Measurements from ENCODE around the gene RFNG.

The RFNG gene

DNA sequence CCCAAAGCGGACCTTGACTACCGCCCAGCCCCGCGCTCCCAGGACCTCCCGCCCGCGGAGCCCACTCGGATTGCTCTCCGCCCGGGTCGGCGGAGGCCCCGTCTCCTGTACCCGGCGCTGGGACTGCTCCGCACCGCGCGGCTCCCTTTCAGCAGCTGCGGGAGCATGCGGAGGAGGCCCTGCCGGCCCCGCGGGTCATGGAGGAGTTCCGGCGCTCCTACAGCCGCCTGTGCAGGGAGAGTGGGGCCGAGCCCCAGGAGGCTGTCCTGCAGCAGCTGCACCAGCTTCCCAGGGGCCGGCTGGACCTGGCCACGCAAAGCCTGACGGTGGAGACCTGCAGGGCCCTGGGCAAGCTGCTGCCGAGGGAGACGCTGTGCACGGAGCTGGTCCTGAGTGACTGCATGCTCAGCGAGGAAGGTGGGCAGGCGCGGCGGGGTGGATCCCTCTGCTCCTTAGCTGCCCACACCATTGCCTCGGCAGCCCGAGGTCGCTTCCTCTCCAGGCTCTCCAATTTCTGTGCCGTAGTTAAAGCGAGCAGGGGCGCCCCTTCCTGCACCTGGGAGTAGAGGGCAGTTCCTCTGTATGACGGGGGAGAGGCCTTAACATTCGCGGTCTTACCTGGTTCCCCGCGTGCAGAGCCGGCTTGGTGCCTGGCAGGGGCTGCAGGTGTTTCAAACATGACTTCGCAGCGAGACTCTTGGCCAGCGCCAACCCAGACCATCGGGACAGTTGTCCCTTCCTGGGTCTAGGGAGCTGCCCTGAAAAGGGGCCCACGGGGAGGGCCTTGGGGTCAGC, 28.0 kb downstream of the RFNG start:
- peak; percentile 31 for DNase-seq

DNA sequence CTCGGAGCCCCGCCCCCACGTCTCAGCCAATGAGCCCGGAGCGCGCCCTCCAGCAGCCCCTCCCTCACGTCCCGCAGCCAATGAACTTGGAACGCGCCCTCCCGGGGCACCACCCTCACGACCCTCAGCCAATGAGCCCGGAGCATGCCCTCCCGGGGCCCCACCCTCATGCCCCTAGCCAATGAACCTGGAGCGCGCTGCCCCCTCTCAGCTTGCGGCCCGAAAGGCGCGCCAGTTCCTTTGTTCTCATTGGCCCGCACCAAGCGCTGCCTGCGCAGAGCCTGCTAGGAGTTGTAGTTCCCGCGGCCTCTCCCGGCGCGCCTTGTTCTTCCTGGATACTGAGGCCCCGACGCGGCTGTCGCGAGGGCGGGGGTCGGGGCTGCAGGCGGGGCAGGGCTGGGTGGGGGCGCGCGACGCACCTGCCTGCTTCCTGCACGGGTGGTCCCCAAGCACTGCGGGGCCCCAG, 28.6 kb downstream of the RFNG start, which contains the start of gene LRRC45:
TSS of gene LRRC45 (plus strand) at position 325 of the 466 bp plus-strand sequence. CDS start 339 bp downstream, outside the sequence.
- peak; percentile 100 for DNase-seq

DNA sequence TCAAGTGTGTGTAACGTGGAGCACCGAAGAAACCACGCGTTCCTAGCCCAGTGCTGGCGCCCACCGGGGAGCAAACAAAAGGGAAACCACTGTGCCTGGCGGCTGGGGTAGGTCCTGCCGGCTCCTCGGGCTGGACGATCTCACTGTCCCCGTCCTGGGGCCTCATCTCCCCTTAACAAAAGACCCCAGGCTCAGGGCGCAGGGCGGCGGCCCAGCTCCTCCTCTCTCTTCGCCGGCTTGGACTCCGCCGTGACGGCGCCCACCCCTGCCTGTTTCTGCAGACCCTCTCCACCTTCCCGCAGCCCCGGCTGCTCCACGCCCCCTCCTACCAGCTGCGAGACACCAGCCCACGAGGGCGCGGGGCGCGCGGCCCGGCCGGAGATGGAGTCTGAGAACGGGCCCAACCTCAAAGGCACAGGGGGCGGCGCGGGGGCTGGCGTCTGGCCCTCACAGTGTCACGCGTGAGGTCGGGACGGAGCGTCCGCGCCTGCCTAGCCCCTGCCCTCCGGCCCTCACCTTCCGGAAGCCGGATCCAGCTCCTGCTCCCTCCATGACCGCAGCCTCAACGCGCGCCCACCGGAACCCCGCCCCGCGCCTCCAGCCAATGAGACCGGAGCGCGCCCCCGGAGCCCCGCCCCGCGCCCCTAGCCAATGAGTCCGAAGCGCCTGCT, 29.2 kb downstream of the RFNG start, which contains the start of gene CENPX:
TSS of gene CENPX (minus strand) at position 569 of the 671 bp plus-strand sequence. CDS start at position 552, 17 bp downstream.
- DNase-seq: no peak

DNA sequence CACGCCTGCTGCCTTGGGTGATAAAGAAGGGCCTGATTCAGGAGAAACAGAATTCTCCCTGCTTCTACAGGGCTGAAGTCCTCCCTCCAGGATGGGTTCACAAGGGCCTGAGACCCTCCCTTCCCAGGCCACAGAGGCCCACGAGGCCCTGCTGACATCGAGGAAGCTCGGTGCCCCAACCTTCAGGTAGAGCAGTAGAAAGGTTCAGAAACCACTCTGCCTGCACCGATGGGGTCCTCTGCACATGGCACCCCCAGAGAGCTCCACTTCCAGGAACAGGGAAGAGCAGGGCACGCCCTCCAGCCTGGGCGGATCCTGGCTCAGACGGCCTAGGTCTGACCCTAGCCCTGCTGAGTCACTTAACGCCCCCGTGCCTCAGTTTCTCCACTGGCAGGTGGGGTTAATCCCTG, 29.7 kb downstream of the RFNG start:
- no peak for DNase-seq

DNA sequence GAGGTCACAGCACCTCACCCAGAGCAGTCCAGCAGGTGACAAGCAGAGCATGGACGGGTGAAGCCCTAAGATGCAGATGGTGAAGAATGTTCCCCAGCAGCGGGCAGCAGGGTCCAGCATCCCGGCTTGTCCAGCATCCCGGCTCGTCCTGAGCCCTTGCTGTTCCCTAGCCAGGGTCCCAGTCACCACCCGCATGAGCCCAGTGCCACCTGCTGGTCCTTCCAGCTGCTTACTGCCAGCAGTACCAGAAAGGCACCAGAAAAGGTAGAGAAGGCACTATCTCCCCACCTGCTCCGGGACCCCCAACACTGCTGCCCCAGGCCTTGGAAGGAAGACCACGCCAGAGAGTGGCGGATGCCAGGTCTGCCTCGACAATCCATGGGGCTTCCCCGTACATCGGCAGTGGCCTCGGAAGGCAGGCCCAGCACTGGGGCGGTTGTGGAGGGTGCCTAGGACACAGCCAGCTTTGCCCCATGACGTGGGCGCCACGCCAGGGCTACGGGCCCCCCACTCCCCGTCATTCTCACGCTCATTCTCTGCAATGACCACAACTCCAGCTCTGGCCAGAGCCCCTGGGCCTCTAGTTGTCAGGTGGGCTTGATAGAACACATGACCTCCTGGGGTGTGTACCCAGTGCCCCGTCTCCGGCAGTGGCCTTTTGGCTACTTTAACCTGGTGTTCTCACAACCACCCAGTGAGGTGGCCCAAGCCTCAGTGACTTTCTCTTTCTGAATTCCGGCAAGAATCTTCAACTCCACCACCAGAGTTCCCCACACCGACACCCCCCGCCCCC, 30.3 kb downstream of the RFNG start:
- DNase-seq: peak; percentile 75

DNA sequence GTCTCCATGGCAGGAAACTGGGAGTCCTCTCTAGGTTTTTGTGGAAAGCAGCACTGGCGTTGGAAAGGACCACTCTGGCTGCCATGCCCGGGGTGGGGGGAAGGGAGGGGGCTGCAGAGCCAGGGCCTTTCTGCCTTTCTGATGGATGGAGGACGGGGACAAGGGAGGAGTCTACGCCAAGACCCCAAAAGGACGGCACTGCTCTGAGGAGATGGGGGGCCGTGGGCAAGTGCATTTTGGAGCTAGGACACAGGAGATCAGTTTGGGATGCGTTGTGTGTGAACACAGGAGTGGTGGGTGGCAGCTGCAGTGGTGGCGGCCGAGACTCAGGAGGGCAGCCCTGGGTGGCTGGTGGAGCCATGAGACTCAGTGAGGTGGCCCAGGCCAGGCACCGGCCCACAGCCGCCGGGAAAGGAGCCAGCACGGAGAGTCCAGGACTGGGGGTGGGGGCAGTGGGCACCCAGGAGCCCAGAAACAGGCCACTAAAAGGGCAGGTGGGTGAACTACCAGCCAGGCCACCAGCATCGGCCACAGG, 31.0 kb downstream of the RFNG start:
- no peak for DNase-seq

DNA sequence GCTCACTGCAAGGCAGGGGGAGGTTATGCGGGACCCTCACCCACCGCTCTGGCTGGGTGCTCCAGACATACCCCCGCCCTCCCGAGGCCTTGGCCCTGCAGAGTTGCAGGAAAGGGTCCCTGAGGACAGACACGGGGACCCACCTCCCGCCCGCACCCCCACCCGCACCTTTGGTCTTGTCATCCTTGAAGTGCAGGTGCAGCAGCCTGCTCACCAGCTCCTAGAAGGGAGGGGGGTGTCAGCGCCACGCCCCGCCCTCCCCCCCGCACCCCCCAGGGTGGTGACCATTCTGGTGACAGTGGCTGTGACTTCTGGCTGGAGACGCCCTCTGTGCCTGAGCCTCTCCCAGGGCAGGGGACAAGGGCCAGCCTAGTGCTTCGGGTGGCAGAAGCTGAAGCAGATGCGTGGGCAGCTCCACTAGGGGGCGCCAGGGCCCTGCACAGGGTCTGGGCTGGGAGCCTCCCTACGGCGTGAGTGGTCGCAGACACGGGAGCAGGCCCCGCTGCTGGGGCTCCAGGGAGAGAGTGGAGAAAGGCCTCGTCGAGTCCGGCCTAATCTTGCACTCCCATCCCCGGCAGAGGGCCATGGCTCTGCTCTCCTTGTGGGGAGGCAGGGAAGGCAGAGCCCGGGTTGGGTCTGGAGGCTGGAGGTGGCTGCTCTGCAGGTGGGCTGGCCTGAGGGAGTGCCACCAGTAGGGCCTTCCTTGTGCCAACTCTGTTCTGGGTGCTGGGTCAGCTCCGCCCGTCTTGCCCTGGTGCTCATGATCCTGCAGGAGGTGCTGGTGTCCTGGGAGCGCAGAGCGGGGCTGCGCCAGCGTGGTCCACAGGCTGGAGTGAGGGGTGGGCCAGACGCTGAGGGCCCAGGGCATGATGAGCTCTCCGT, 31.7 kb downstream of the RFNG start:
- peak; percentile 56 for DNase-seq

DNA sequence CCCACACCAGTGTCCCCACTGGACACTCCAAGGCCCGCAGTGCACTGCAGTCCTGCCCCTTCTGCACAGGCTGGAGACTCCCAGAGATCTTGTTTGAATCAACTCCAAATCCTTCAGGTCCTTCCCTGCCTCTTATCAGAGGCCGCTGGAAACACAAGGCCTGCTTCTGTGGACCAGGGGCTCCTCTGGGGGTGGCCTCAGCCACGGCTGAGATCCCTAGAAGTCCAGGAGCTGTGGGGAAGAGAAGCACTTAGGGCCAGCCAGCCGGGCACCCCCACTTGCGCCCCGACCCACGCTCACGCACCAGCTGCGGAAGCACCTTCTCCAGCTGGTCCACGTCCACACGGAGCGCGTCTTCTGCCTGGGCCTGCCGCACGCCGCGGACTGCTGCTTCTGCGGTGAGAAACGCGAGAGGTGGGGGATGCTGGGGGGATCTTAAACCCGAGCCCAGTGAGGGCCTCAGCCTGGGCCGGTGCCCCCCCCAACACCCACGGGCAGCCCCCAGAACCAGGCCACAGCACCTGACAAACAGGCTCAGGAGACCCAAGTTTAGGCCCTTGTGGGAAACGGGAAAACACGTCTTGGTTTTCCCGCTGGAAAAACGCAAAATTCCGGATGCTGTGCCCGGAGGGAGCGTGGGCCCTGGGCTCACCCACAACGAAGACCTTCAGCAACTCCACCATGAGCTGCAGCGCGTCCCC, 32.5 kb downstream of the RFNG start:
- no peak for DNase-seq

DNA sequence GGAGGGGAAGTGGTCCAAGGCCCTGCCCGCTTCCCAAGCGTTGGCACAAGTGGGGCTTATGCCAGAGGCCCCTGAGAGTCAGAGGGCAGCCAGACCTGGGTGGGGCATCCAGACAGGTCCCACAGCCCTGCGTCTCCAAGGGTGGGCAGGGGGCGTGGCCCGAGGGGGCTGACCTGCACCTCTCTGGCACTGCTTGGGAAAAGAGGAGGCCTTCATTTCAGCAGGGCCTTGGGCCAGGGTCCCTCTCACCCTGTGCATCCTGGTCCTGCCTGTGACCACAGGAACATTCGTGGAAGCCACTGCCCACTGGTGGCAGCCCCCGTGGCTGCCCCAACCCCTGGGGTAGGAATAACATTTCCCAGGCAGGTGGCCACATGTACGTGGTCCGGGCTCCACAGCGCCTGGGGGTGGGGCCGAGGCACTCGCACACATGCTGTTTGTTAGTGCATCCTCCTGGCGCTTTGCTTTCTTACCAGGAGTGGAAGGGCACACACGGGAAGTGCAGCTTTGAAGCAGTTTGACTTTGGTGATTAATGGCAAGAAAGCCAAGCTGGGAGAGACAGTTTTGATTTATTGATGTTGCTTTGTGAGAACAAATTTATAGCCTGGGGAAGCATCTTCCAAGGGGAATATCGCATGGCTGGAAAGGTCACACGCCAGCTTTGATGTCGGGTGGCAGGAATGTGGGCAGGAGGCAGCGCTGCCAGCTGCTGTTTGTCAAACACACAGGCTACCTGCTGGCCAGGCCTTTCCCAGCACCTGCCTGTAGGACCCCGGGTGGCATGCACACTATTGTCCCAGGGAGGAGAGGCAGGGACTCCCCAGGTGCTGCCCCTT, 33.2 kb downstream of the RFNG start:
- no peak for DNase-seq

DNA sequence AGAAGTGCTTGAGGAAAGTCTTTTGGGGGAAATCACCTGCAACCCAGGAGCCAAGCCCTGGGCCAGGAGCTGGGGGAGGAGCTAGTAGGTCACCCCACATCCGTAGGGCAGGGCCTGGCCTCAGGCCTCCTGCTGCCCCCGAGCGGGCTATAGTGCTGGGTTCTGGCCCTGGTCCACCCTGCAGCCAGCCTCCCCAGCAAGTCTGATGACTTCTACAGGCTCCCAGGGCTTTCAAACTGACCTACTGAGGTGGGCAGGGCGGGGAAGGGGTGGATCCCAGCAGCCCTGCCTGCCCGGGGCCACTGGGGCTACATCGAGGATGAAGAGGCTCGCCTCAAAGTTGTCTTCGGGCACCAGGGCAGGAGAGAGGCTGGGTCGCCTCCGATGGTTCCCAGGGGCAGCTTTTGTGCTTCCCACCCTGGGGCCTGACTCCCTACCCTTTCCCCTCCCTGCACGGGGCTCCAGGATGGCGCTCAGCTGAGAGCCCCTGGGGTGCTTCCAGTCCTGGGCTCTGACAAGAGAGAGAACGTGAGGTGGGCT, 33.9 kb downstream of the RFNG start:
- no peak for DNase-seq

DNA sequence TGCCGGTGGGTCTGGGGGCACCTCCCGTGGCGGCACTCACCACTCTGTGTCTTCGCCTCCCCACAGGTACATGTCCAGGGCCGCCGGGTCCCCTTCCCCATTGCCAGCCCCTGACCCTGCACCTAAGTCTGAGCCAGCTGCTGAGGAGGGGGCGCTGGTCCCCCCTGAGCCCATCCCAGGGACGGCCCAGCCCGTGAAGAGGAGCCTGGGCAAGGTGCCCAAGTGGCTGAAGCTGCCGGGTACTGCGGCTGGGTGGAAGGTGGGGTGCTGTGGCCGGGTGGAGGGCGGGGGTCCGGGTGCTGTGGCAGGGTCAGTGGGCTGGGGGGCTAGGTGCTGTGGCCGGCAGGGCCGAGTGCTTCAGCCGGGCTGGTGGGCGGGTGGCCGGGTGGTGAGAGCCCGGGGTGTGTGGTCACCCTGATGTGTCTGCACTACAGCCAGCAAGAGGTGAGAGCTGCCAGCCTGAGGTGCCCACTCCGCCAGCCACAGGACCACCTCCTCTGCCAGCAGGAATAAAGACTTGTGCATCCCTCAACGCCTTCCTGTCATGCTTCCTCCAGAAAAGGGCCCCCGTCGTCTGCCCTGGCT, 34.6 kb downstream of the RFNG start:
- DNase-seq: no peak

DNA sequence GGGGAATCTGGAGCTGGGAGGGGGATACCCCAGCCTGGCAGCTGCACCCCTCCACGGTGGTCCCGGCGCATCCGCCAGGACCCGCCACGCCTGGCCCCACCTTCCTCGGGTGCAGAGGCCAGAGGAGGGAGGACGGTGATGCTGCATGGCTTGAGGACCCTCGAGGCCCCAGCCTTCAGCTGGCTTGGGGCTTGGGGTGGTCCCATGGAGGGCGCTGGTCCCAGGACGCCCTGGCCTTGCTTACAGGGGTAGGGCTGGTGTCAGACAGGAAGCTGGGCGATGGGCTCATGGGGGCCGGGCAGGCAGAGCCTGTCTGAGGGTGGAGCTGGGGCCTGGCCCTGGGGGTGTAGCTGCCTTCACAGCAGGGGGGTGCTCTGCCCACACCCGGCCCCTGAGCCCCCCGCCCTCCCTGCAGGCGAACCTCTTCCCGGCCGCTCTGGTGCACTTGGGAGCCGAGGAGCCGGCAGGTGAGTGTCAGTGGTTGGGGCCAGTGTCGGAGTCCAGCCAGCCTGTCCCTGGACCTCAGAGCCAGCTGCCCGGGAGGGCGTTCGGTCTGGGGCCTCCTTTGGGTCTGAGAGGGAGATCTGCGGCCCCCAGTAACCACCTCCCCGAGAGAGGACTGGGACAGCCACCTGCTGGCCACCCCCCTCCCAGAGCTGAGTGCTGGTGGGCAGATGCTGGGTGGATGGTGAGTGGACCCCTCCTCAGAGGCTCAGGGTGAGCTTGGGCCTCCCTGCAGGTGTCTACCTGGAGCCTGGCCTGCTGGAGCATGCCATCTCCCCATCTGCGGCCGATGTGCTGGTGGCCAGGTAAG, 35.3 kb downstream of the RFNG start:
- DNase-seq: no peak

DNA sequence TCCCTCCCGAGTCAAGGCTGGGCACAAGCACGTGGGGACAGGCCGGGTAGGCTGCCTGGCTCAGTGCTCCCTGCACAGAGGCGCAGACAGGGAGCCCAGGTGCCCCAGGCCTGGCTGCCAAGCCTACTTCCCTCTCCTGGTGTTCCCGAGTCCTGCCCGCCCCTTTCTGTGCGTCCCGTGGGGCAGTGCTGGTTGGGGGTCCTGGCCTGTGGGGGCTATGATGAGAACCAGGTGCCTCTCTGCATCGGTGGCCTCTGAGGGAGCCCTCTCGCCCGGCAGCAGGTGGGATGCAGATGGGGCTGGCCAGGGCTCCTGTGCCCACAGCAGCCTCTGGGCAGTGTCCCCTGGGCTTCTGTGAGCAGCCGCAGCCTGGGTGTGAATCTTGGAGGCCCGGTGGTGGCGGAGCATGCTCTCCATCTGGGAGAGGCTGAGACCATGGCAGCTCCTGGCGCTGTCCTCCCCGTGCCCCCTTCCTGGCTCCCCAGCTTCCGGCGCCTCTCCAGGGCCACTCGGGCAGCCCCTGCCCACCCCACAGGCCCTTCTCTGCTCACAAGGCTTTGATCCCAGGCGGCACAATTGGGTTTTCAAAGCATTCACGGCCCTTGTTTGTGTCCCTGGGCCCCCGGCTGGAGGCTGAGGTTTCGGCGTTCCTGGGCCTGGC, 36.2 kb downstream of the RFNG start:
- DNase-seq: no peak

DNA sequence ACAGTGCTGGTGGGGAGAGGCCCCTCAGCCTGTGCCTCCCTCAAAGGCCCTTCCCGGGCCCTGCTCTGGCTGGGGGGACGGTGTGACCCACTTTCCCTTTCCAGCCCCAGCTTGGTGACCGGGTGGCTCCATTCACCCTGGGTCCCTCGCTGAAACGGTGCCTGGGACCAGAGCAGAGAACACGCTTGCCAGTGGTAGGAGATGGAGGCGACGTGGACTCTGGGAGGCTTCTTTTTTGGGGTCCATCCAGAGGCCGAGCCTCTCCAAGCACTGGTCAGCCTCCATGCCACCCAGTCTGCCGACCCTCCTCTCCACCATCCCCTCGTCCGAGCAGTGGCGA, 36.7 kb downstream of the RFNG start:
- DNase-seq: no peak

DNA sequence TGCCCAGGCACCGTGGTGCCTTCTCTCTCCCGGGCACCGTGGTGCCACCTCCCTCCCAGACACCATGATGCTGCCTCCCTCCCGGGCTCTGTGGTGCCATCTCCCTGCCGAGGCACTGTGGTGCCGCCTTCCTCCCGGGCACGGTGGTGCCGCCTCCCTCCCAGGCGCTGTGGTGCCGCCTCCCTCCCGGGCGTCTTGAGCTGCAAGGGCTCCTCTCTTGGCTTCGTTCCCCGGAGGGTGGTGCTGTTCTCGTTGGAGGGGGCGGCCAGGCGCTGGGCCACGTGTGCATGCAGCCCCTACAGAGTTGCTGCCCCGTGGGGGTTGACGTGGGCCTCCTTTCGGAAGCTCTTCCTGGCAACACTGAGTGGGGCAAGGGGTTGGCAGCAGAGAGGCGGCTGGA, 37.2 kb downstream of the RFNG start:
- DNase-seq: no peak

DNA sequence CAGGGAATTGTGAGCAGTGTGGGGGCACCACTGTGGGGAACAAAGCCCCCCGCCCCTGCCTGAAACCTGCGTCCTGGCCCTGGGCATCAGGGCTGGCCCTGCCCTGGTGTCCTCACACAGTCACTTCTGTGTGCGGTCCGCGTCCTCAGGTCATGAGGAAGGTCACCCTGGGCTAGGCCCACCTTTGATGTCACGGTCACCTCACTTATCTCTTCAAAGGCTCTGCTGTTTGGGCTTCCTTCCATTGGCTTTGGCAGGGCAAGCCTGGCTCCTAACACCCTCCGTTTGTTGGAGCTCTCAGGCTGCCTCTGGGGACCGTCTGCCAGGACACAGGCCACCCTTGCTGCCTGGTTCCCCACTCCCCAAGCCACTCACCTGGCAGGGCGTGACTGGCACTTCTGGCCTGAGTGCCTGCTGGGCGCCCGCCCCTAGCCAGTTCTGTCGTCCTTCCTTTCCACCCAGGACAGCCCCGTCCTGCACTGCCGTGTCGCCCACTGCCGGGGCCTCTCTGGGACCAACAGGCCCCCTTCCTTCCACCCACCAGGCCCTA, 37.8 kb downstream of the RFNG start:
- DNase-seq: no peak

DNA sequence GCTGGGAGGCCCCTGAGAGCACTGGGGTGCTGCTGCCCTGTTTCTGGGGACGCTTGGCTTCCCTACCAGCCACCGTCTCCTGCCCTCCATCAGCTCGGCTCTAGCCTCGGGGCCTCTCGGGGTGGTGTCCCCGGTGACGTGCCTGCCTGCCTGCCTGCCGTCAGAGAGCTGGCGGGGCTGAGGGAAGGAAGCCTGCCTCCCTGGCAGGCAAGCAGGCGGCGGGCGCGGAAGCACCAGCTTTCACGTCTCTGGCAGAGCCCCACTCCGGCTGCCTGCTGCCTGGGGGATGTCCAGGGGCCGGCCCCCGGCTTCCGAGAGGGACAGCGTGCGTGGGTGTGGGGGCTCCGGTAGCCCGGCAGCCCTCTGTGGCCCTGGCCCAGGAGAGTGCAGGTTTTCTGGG, 38.3 kb downstream of the RFNG start:
- DNase-seq: no peak
